GM12891 (cell line): Measurements from ENCODE around the gene ARHGAP15.

Source experiments
- POLR2AphosphoS5 ChIP-seq: IDR thresholded peaks from 2 replicates; pipeline ENCODE4 v1.6.1; 2011; ENCODE audit warnings: low read depth, low read length, control low read depth
- TAF1 ChIP-seq: IDR thresholded peaks from 2 replicates; pipeline ENCODE4 v1.6.1; 2011; ENCODE audit warnings: low read depth, low read length, control low read depth

DNA sequence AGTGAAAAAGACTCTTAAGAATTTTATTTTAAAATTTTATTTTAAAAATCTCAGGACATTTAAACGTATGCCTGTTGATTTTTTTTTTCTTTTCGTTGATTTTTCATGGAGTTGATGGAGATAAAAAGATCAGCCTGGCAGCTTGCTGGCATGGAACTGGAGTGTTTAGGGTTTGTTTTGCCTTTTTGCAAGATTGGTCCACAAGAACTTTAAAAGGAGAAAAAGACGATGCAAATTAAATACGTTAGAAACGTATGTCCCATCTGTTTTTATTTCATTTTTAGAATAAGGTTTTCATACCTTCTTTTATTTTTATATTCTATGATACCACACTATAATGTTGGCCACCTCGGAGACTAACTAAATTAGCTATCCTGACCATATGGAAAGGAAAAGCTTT is 254.9 kb downstream of the ARHGAP15 start:
- TF ChIP-seq TAF1 (no peak), POLR2AphosphoS5 (no peak)
